Neural cell (in vitro differentiated cells): Measurements from ENCODE around the gene FAM90A26. TPM values are rescaled to one million over a fixed set of nuclear protein-coding genes. Genes with fewer than 3 reads are reported as not detected.
"Not testable (repeated sequence)": the region's sequence is repeated elsewhere in the genome, so short reads cannot be mapped to it uniquely, and the experiment has no call there.

Experiments used
- H2AFZ ChIP-seq: fragments of 200-600, 300-800 bp; sonication (generic), shearing (Covaris generic); 2 replicates; pipeline ENCODE4 v1.6.0; 2014; ENCODE audit warnings: low read depth, mild to moderate bottlenecking, antibody characterized with exemption, low read length, moderate library complexity
- H3F3A ChIP-seq: fragments of 200-600 bp; shearing (Covaris generic); 2 replicates; pipeline ENCODE4 v1.6.1; 2016; ENCODE audit warnings: mild to moderate bottlenecking, moderate library complexity, mixed read lengths, antibody characterized with exemption, low read length; ENCODE audit not compliant: insufficient read depth, poor library complexity, severe bottlenecking
- H3K27ac ChIP-seq: fragments of 200-600, 300-800 bp; sonication (generic), shearing (Covaris generic); 2 replicates; pipeline ENCODE4 v1.5.1; 2014; ENCODE audit warnings: mild to moderate bottlenecking, low read length, moderate library complexity
- H3K27me3 ChIP-seq: fragments of 300-800, 200-600 bp; sonication (generic), shearing (Covaris generic); 2 replicates; pipeline ENCODE4 v1.6.0; 2014; ENCODE audit warnings: mild to moderate bottlenecking, low read depth, low read length, moderate library complexity; ENCODE audit not compliant: insufficient read depth
- H3K36me3 ChIP-seq: fragments of 300-800, 200-600 bp; sonication (generic), shearing (Covaris generic); 2 replicates; pipeline ENCODE4 v1.5.1; 2014; ENCODE audit warnings: mild to moderate bottlenecking, antibody characterized with exemption, low read length, moderate library complexity; ENCODE audit not compliant: insufficient read depth
- H3K4me2 ChIP-seq: fragments of 300-800, 200-600 bp; sonication (generic), shearing (Covaris generic); 2 replicates; pipeline ENCODE4 v1.6.0; 2014; ENCODE audit warnings: mild to moderate bottlenecking, low read length
- H3K4me3 ChIP-seq: fragments of 300-800, 200-600 bp; sonication (generic), shearing (Covaris generic); 2 replicates; pipeline ENCODE4 v1.5.1; 2014; ENCODE audit warnings: mild to moderate bottlenecking, low read length, moderate library complexity
- H3K79me2 ChIP-seq: fragments of 200-600 bp; shearing (Covaris generic); replicated peaks from 2 replicates; pipeline ENCODE4 v1.6.0; 2014; ENCODE audit warnings: mild to moderate bottlenecking, low read length, moderate library complexity; ENCODE audit not compliant: insufficient read depth
- H3K9ac ChIP-seq: fragments of 300-800, 200-600 bp; sonication (generic), shearing (Covaris generic); 2 replicates; pipeline ENCODE4 v1.6.1; 2016; ENCODE audit warnings: mild to moderate bottlenecking, low read length, mixed read lengths
- H3K9me2 ChIP-seq: fragments of 200-600 bp; shearing (Covaris generic); 2 replicates; pipeline ENCODE4 v1.6.1; 2016; ENCODE audit warnings: mild to moderate bottlenecking, low read length, mixed read lengths; ENCODE audit not compliant: insufficient read depth
- H3K9me3 ChIP-seq: fragments of 200-600, 300-800 bp; sonication (generic), shearing (Covaris generic); 2 replicates; pipeline ENCODE4 v1.6.1; 2016; ENCODE audit warnings: mild to moderate bottlenecking, mixed run types, low read length, moderate library complexity, mixed read lengths
- H4K20me1 ChIP-seq: fragments of 200-600 bp; shearing (Covaris generic); 2 replicates; pipeline ENCODE4 v1.6.1; 2016; ENCODE audit warnings: mild to moderate bottlenecking, mixed run types; ENCODE audit not compliant: insufficient read depth
- EP300 ChIP-seq: fragments of 450-650 bp; conservative IDR thresholded peaks from 2 replicates; pipeline ENCODE4 v1.6.1; 2014; ENCODE audit warnings: antibody characterized with exemption, mild to moderate bottlenecking, moderate library complexity; ENCODE audit not compliant: poor library complexity, severe bottlenecking
- EZH2 ChIP-seq: fragments of 200-600, 300-800 bp; shearing (Covaris generic), sonication (generic); IDR thresholded peaks from 2 replicates; pipeline ENCODE4 v1.6.1; 2014; ENCODE audit warnings: antibody characterized with exemption, low read length, borderline replicate concordance, mild to moderate bottlenecking; ENCODE audit not compliant: insufficient read depth, poor library complexity, severe bottlenecking
- MXI1 ChIP-seq: fragments of 450-650 bp; conservative IDR thresholded peaks from 2 replicates; pipeline ENCODE4 v1.6.1; 2014; ENCODE audit warnings: antibody characterized with exemption, mild to moderate bottlenecking; ENCODE audit not compliant: poor library complexity, severe bottlenecking
- POLR2AphosphoS5 ChIP-seq: IDR thresholded peaks from 2 replicates; pipeline ENCODE4 v1.6.1; 2012
- RAD21 ChIP-seq: fragments of 450-650 bp; conservative IDR thresholded peaks from 2 replicates; pipeline ENCODE4 v1.6.1; 2014; ENCODE audit warnings: antibody characterized with exemption, mild to moderate bottlenecking, moderate library complexity
- REST ChIP-seq: IDR thresholded peaks from 2 replicates; pipeline ENCODE4 v1.6.1; 2012; ENCODE audit warnings: borderline replicate concordance
- SMC3 ChIP-seq: fragments of 450-650 bp; conservative IDR thresholded peaks from 2 replicates; pipeline ENCODE4 v1.6.1; 2014; ENCODE audit warnings: antibody characterized with exemption, mild to moderate bottlenecking, moderate library complexity; ENCODE audit not compliant: poor library complexity
- TAF1 ChIP-seq: IDR thresholded peaks from 2 replicates; pipeline ENCODE4 v1.6.1; 2012; ENCODE audit warnings: low read depth
- polyA plus RNA-seq: library from polyadenylated mRNA; depleted of rRNA; stranded (reverse); fragments of >200 nt; gene quantifications from 2 replicates; pipeline ENCODE4 v1.2.3, GENCODE V29; 2014
- TF ChIP-seq, protein P1 (sequence below): fragments of 450-650 bp; IDR thresholded peaks from 2 replicates; pipeline ENCODE4 v1.5.1; 2014; ENCODE audit warnings: antibody characterized with exemption, mild to moderate bottlenecking, moderate library complexity; ENCODE audit not compliant: poor library complexity, severe bottlenecking

Gene FAM90A26
- polyA plus RNA-seq, 1 donor from 2014 or later = not detected

DNA sequence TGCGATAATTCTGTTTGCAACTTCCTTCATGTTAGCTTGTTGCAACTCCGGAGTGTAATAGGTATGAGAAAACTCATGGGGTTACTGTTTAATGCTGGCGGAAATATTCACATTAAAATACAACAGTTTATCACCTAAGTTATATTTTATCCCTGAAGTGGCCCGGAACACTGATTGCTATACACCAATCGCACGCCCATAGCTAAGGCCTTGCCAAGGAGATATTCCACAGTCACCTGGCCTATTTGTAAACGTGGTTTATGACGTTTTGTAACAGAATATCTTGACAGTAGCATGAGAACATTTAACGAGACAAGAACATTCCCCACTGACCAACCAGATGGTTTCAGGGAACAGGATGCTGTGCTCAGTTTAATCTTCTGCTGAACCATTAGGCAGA lies 23.2 kb upstream of the FAM90A26 start:
- H3K36me3 ChIP-seq = no peaks in the 10 kb centered on the region
- H3K27me3 ChIP-seq = no peaks in the 10 kb centered on the region
- no peaks in the 10 kb centered on the region for H3K9me2 ChIP-seq
- H3K27ac ChIP-seq = no peak overlapping the region
- no peak overlapping the region for H3K4me2 ChIP-seq
- H2AFZ ChIP-seq = no peak overlapping the region
- no peak overlapping the region for H3K4me3 ChIP-seq
- no peaks in the 10 kb centered on the region for H4K20me1 ChIP-seq
- TF ChIP-seq RAD21 (no peak), EP300 (no peak), TAF1 (no peak), MXI1 (no peak), SMC3 (no peak), REST (no peak), POLR2AphosphoS5 (no peak), EZH2 (no peak)
- TF ChIP-seq, protein P1, sequence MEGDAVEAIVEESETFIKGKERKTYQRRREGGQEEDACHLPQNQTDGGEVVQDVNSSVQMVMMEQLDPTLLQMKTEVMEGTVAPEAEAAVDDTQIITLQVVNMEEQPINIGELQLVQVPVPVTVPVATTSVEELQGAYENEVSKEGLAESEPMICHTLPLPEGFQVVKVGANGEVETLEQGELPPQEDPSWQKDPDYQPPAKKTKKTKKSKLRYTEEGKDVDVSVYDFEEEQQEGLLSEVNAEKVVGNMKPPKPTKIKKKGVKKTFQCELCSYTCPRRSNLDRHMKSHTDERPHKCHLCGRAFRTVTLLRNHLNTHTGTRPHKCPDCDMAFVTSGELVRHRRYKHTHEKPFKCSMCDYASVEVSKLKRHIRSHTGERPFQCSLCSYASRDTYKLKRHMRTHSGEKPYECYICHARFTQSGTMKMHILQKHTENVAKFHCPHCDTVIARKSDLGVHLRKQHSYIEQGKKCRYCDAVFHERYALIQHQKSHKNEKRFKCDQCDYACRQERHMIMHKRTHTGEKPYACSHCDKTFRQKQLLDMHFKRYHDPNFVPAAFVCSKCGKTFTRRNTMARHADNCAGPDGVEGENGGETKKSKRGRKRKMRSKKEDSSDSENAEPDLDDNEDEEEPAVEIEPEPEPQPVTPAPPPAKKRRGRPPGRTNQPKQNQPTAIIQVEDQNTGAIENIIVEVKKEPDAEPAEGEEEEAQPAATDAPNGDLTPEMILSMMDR = no peak
- no peaks in the 10 kb centered on the region for H3K9me3 ChIP-seq
- H3K9ac ChIP-seq = no peak overlapping the region
- no peaks in the 10 kb centered on the region for H3F3A ChIP-seq
- H3K79me2 ChIP-seq = no peaks in the 10 kb centered on the region

DNA sequence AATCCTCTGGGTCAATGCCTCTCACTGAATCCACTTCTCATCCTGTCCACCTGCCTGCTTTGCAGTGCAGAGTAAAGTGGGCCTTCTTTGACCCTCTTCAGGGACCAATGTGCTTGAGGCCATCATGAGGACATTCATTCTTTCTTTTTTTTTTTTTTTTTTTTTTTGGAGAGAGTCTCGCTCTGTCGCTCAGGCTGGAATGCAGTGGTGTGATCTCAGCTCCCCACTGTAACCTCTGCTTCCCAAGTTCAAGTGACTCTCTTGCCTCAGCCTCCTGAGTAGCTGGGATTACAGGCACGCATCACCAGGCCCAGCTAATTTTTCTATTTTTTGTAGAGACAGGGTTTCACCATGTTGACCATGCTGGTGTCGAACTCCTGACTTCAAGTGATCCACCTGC lies 22.8 kb upstream of the FAM90A26 start:
- H4K20me1 ChIP-seq, H3K36me3 ChIP-seq, H3K9me3 ChIP-seq, H3K79me2 ChIP-seq, H3K9me2 ChIP-seq, H2AFZ ChIP-seq, H3K27ac ChIP-seq, H3K4me3 ChIP-seq, H3F3A ChIP-seq, H3K4me2 ChIP-seq, H3K27me3 ChIP-seq, H3K9ac ChIP-seq: not testable (repeated sequence)

DNA sequence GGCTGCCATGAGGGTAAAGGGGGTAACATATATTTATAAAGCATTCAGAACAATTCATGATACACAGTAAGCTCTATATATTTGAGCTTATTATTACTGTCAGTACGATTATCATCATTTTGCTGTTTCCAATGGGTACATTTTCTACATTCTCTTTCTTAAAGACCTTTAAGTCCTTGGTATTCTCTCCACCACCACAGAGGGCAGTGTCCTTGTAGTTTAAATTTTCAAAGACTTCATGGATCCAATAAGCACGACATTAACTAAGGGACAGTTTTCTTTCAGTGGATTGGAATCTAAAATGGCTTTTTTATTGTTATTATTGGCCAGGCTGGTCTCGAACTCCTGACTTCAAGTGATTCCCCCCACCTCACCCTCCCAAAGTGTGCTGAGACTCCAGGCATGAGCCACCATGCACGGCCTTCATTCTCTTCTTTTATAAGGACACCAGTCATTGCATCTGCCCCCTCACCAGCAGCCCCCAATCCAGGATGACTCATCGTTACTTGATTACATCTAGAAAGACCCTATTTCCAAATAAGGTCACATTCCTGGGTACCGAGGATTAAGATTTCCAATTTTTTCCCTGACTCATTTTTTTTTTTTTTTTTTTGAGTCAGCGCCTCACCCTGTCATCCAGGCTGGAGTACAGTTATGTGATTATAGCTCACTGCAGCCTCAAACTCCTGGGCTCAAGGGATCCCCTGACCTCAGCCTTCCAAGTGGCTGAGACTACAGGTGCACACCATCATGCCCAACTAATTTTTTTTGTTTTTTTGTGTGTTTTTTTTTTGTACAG lies 21.4 kb upstream of the FAM90A26 start:
- H3K4me2 ChIP-seq, H3K79me2 ChIP-seq, H3K9me3 ChIP-seq: not testable (repeated sequence)

DNA sequence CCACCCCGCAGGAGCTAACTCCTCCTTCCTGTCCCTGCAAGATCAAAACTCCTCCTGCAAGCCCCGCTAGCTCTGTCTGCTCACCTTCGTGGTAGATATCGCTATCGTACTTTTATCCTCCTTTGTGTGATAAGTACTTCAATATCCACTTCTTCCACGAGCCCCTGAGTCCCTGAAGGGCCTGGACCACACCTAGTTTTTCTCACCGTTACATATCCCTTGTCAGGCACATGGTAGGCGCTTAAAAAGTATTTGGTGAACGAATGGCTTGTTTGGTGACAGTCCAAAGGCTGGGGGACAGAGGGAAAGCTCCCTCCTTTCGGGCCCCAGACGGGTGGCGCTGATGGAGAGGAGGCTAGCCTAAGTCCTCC lies 18.4 kb upstream of the FAM90A26 start:
- H3K79me2 ChIP-seq, H3K9me2 ChIP-seq, H3K27ac ChIP-seq, H3K9ac ChIP-seq, H3K4me3 ChIP-seq, H4K20me1 ChIP-seq, H3K4me2 ChIP-seq, H3K36me3 ChIP-seq, H2AFZ ChIP-seq, H3K27me3 ChIP-seq, H3F3A ChIP-seq, H3K9me3 ChIP-seq: not testable (repeated sequence)

More for the DNA sequence above, 21.4 kb upstream of the FAM90A26 start:
- H3K4me3 ChIP-seq, H3K27ac ChIP-seq, H3K27me3 ChIP-seq, H3K9ac ChIP-seq, H4K20me1 ChIP-seq, H3K36me3 ChIP-seq, H3K9me2 ChIP-seq, H2AFZ ChIP-seq, H3F3A ChIP-seq: not testable (repeated sequence)

- not testable (repeated sequence) for H3K9me2 ChIP-seq, H3K9ac ChIP-seq, H3K4me3 ChIP-seq, H4K20me1 ChIP-seq, H3K79me2 ChIP-seq, H2AFZ ChIP-seq, H3K36me3 ChIP-seq, H3K27me3 ChIP-seq, H3K27ac ChIP-seq, H3K9me3 ChIP-seq, H3K4me2 ChIP-seq, H3F3A ChIP-seq
Observed at GRCh38 chr4:9152180-9153007, 17.8 kb upstream of the FAM90A26 start.
